ENCODE results near the gene MSANTD1.

DNA sequence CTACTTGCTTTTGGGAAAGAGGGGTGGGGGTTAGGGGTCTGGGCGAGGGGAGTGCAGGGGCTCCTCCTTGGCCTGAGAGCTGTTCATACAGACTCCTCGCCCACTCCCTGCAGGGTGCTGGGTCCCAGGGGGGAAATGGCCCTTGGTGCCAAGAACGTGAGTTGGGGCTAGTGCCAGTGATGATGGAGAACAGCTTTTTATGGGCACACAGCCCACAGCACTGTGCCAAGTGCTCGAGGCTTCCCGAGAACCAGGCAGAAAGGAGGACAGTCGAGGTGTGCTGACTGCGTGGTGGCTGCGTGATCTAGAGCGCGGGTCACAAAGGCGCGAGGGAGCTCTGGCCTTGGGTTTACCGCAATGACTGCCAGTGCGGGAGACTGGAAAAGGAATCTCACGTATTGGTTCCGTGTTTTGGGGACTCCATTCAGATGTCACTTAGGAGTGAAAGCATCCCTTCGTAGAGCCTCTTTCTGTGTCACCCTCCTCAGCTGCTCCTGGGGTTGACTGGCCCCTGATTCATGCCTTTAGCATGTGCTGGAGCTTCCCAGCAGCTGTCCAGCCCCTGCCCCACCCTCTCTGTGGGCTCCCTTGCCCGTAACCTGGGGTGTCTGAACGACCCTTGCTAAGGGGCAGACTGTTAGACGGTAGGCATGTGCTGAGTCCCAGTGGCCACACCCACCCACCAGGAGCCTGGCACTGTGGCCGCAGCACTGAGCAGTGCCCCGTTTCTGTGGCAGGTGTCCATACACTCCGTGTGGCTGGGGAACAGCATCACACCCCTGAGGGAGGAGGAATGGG is 20.9 kb upstream of the MSANTD1 start:
- TF ChIP-seq CTCF (IDR thresholded peaks at IDR 0.05) (no peak), EP300 (IDR thresholded peaks at IDR 0.05) (no peak)

Data from suprapubic skin (tissue), 3 donors.